Activated naive CD8-positive, alpha-beta T cell treated with anti-CD3 and anti-CD28 coated beads for 36 hours (primary cell): ENCODE results near the gene YLPM1. TPM values are rescaled to one million over a fixed set of nuclear protein-coding genes. Genes with fewer than 3 reads are reported as not detected.
A peak's percentile ranks its signal among the peaks of the same experiment; 100 is the strongest.
"Not testable (repeated sequence)": the region's sequence is repeated elsewhere in the genome, so short reads cannot be mapped to it uniquely, and the experiment has no call there.

Experiments
- DNase-seq: peaks from one replicate; pipeline ENCODE4 v3.0.0; 2021
- H3K27ac Mint-ChIP-seq: one replicate; pipeline ENCODE4 v1.8.0; 2022; ENCODE audit warnings: mild to moderate bottlenecking, moderate library complexity, mixed read lengths
- H3K27me3 Mint-ChIP-seq: one replicate; pipeline ENCODE4 v1.8.0; 2022; ENCODE audit warnings: mild to moderate bottlenecking, mixed read lengths
- H3K36me3 Mint-ChIP-seq: one replicate; pipeline ENCODE4 v1.8.0; 2021; ENCODE audit warnings: mild to moderate bottlenecking, mixed read lengths
- H3K4me1 Mint-ChIP-seq: one replicate; pipeline ENCODE4 v1.8.0; 2021; ENCODE audit warnings: mixed read lengths
- H3K4me3 Mint-ChIP-seq: one replicate; pipeline ENCODE4 v1.8.0; 2022; ENCODE audit warnings: mild to moderate bottlenecking, moderate library complexity, mixed read lengths
- H3K9me3 Mint-ChIP-seq: one replicate; pipeline ENCODE4 v1.8.0; 2022; ENCODE audit warnings: mixed read lengths
- total RNA-seq, 2 experiments: library from RNA; stranded (reverse); gene quantifications; one replicate each; pipeline ENCODE4 v1.2.3, GENCODE V29; 2021

Gene YLPM1
- total RNA-seq, 2 experiments from 2014 or later = 48.5 to 51.8 TPM

- H3K9me3 Mint-ChIP-seq = not testable (repeated sequence)
These were observed 4.6 kb upstream of the YLPM1 start for GRCh38 chr14:74758505-74758904.

GRCh38 chr14:74763803-74764531, 851 bp downstream of the YLPM1 start:
- Mint-ChIP-seq H3K4me1 (peaks cover 47% of the 10 kb centered on the region), H3K4me3 (peak overlapping the region; percentile 98), H3K27me3 (no peaks in the 10 kb centered on the region), H3K27ac (peak overlapping the region; percentile 89), H3K9me3 (no peaks in the 10 kb centered on the region), H3K36me3 (peaks cover 30% of the 10 kb centered on the region)
- peak; percentile 9 for DNase-seq

More at GRCh38 chr14:74758505-74758904, 4.6 kb upstream of the YLPM1 start:
- DNase-seq, H3K36me3 Mint-ChIP-seq, H3K4me1 Mint-ChIP-seq, H3K4me3 Mint-ChIP-seq, H3K27me3 Mint-ChIP-seq, H3K27ac Mint-ChIP-seq: not testable (repeated sequence)

GRCh38 chr14:74765721-74766120, 2.6 kb downstream of the YLPM1 start:
- peak overlapping the region; percentile 98 for H3K4me3 Mint-ChIP-seq
- peak; percentile 8 for DNase-seq
- H3K4me1 Mint-ChIP-seq = peaks cover 49% of the 10 kb centered on the region
- peaks cover 34% of the 10 kb centered on the region for H3K36me3 Mint-ChIP-seq
- no peaks in the 10 kb centered on the region for H3K9me3 Mint-ChIP-seq
- H3K27ac Mint-ChIP-seq = peak overlapping the region; percentile 55
- no peaks in the 10 kb centered on the region for H3K27me3 Mint-ChIP-seq

- Mint-ChIP-seq H3K27ac (no peak overlapping the region), H3K4me1 (peaks cover 42% of the 10 kb centered on the region), H3K27me3 (no peaks in the 10 kb centered on the region), H3K4me3 (no peak overlapping the region), H3K9me3 (no peaks in the 10 kb centered on the region), H3K36me3 (peaks cover 28% of the 10 kb centered on the region)
- no peak for DNase-seq
These were observed 8.3 kb downstream of the YLPM1 start for GRCh38 chr14:74771399-74771798.

- no peaks in the 10 kb centered on the region for H3K27me3 Mint-ChIP-seq
- H3K36me3 Mint-ChIP-seq = peaks cover 31% of the 10 kb centered on the region
- no peak overlapping the region for H3K4me3 Mint-ChIP-seq
- no peak for DNase-seq
- H3K9me3 Mint-ChIP-seq = no peaks in the 10 kb centered on the region
- H3K4me1 Mint-ChIP-seq = peaks cover 39% of the 10 kb centered on the region
- H3K27ac Mint-ChIP-seq = peak overlapping the region; percentile 76
These were observed 21.5 kb downstream of the YLPM1 start for GRCh38 chr14:74784634-74785033.

GRCh38 chr14:74785056-74785613, 22.0 kb downstream of the YLPM1 start:
- Mint-ChIP-seq H3K4me3 (no peak overlapping the region), H3K9me3 (no peaks in the 10 kb centered on the region), H3K36me3 (peaks cover 31% of the 10 kb centered on the region), H3K4me1 (peaks cover 39% of the 10 kb centered on the region), H3K27me3 (no peaks in the 10 kb centered on the region), H3K27ac (peak overlapping the region; percentile 76)
- DNase-seq = no peak

GRCh38 chr14:74786796-74787315, 23.7 kb downstream of the YLPM1 start:
- H3K27ac Mint-ChIP-seq = peak overlapping the region; percentile 16
- H3K27me3 Mint-ChIP-seq = no peaks in the 10 kb centered on the region
- DNase-seq = no peak
- H3K4me1 Mint-ChIP-seq = peaks cover 33% of the 10 kb centered on the region
- H3K9me3 Mint-ChIP-seq = peaks cover 2% of the 10 kb centered on the region
- H3K4me3 Mint-ChIP-seq = no peak overlapping the region
- H3K36me3 Mint-ChIP-seq = peaks cover 36% of the 10 kb centered on the region

- Mint-ChIP-seq H3K27ac (peak overlapping the region; percentile 79), H3K4me3 (peak overlapping the region; percentile 59), H3K36me3 (peaks cover 39% of the 10 kb centered on the region), H3K4me1 (peaks cover 44% of the 10 kb centered on the region), H3K27me3 (no peaks in the 10 kb centered on the region), H3K9me3 (peaks cover 2% of the 10 kb centered on the region)
- no peak for DNase-seq
These were observed 29.3 kb downstream of the YLPM1 start for GRCh38 chr14:74792249-74793039.

GRCh38 chr14:74793506-74794155, 30.5 kb downstream of the YLPM1 start:
- Mint-ChIP-seq H3K4me3 (peak overlapping the region; percentile 59), H3K36me3 (peaks cover 41% of the 10 kb centered on the region), H3K27ac (peak overlapping the region; percentile 79), H3K27me3 (no peaks in the 10 kb centered on the region), H3K4me1 (peaks cover 42% of the 10 kb centered on the region), H3K9me3 (peaks cover 2% of the 10 kb centered on the region)
- no peak for DNase-seq

GRCh38 chr14:74794947-74795346, 31.8 kb downstream of the YLPM1 start:
- H3K27me3 Mint-ChIP-seq = no peaks in the 10 kb centered on the region
- H3K4me3 Mint-ChIP-seq = no peak overlapping the region
- H3K9me3 Mint-ChIP-seq = peaks cover 2% of the 10 kb centered on the region
- H3K27ac Mint-ChIP-seq = no peak overlapping the region
- DNase-seq = no peak
- H3K36me3 Mint-ChIP-seq = peaks cover 45% of the 10 kb centered on the region
- H3K4me1 Mint-ChIP-seq = peaks cover 44% of the 10 kb centered on the region

- Mint-ChIP-seq H3K4me3 (no peak overlapping the region), H3K27me3 (no peaks in the 10 kb centered on the region), H3K9me3 (no peaks in the 10 kb centered on the region), H3K4me1 (peaks cover 13% of the 10 kb centered on the region), H3K36me3 (peaks cover 28% of the 10 kb centered on the region), H3K27ac (no peak overlapping the region)
- no peak for DNase-seq
These were observed 36.6 kb downstream of the YLPM1 start for GRCh38 chr14:74799765-74800164.

- DNase-seq = no peak
- H3K27me3 Mint-ChIP-seq = no peaks in the 10 kb centered on the region
- no peaks in the 10 kb centered on the region for H3K9me3 Mint-ChIP-seq
- peaks cover 6% of the 10 kb centered on the region for H3K4me1 Mint-ChIP-seq
- H3K36me3 Mint-ChIP-seq = peaks cover 24% of the 10 kb centered on the region
- H3K27ac Mint-ChIP-seq = no peak overlapping the region
- H3K4me3 Mint-ChIP-seq = no peak overlapping the region
These were observed 37.7 kb downstream of the YLPM1 start for GRCh38 chr14:74800780-74801179.

GRCh38 chr14:74801396-74801795, 38.3 kb downstream of the YLPM1 start:
- peaks cover 24% of the 10 kb centered on the region for H3K36me3 Mint-ChIP-seq
- peaks cover 4% of the 10 kb centered on the region for H3K4me1 Mint-ChIP-seq
- no peaks in the 10 kb centered on the region for H3K9me3 Mint-ChIP-seq
- no peak for DNase-seq
- no peak overlapping the region for H3K4me3 Mint-ChIP-seq
- H3K27ac Mint-ChIP-seq = no peak overlapping the region
- H3K27me3 Mint-ChIP-seq = no peaks in the 10 kb centered on the region

GRCh38 chr14:74804219-74804825, 41.2 kb downstream of the YLPM1 start:
- Mint-ChIP-seq H3K27ac (no peak overlapping the region), H3K27me3 (no peaks in the 10 kb centered on the region), H3K9me3 (no peaks in the 10 kb centered on the region), H3K36me3 (peaks cover 19% of the 10 kb centered on the region), H3K4me3 (no peak overlapping the region), H3K4me1 (peaks cover 4% of the 10 kb centered on the region)
- no peak for DNase-seq
